ENCODE measurements around the gene AOPEP.

Gene AOPEP

DNA sequence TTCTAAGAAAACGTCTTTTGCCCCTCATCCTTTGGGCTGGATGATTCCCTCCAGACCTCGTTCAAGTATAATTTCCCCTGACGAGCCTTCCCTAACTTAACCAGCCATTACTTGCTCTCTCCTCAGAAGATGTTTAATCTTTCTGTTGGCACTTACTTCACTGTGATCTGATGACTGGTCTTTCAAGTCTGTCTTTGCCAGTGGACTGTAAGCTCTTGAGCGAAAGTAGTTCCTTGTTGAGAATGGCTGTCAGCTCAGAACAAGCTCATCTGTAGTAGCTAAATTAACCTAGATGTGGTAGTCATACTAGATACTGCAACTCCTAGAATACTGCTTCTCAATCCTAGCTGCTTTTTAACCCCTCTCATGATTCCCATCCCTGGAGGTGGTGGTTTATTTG lies 125.0 kb downstream of the AOPEP start:
- DNase-seq, result no peak

DNA sequence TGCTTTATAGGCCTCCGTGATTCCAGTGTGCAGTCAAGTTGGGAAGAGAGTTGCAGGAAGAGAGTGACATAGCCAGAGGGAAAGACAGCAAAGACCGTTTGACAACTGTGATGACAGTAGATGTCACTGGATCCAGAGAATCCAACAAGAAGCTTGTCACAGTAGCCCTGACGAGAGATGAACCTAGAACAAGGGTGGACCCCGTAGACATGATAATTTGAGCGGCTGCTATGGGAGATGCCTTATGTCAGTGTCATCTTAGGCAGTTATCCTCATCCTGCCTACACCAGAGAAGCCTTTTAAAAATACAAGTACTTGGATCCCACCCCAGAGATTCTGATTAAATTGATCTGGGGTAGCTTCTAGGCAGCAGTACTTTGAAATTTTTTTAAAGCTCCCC lies 125.4 kb downstream of the AOPEP start:
- no peak for DNase-seq

DNA sequence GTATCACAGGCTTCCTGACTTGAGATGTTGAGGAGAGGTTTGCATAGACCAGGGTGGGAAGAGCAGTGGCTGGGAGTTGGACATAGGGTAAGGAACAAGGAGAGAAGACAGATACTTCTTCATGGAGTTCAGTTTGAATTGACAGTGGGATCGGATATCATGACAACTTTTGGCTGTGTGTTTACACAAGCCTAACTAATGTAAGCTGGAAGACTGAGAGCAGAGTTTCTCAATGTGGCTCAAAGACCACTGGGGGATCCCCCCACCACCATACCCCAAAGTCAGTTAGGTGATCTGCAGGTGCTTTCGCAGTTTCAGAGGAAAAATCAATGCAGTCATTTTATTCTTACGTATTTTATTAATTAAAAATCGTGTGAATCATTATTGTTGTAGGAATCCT lies 125.9 kb downstream of the AOPEP start:
- DNase-seq, result no peak

DNA sequence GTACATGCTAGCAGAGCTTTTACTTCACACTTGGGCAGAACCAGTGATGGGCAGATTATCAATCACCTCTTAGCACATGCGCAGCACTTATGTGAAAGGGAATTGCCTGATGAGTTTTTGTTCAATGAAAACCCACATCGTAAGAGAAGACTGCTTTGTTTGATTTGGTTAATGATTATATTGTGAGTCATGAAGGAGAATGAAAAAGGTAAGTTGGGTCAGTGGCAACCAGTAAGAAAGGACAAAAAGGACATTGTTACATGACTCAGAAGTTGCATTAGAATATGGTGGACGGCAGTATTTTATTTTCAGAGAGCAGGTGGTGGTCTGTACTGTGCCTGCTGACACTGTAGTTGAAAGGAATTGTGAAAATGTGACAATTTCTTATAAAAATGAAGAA lies 127.4 kb downstream of the AOPEP start:
- no peak for DNase-seq

DNA sequence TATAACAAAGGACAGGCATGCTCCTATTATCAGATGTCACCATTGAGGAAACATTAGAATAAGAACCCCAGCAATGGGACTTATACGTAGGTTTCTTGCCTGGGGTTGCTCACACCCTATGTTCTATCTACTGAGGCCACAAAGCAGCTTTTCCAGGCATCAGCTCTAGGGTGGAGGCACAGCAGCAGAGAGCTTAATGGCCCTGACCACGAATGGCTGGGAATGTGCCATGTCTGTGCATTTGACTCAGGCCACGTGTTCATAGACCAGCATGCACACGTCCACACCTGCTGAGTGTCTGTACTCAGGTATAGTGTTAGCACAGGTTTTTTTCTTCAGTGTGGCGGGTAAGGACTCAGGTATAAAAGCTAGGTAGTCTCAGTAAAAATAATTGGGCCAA lies 129.4 kb downstream of the AOPEP start:
- DNase-seq, result no peak

DNA sequence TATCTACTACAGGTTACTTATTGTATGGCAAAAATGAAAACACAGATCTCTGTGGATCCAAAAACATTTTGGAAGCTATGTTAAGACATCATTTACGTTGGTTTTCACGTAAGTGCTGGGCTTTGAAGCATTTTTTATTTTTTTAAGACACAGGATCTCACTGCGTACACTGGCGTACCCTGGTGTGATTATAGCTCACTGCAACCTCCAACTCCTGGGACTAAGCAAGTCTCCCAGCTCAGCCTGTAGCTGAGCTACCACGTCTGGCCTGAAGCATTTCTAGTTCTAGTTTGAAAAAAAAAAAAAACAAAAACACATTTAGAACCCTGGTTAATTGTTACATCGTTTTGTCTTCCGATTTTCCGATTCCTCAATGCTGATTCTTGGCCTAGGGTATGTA lies 131.3 kb downstream of the AOPEP start:
- DNase-seq, result no peak

DNA sequence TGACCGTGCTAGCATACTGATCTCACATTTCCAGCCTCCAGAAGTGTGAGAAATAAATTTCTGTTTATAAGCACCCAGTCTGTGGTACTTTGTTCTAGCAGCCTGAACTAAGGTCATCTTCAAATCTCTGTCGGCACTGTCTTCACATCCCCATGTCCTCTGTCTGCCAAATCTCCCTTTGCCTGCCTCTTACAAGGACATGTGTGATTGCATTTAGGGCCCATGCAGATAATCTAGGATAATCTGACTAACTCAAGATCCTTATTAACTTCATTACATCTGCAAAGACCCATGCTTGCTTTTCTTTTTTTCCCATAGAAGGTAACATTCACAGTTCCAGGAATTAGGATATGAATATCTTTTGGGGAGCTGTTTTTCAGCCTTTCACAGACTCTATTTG lies 132.7 kb downstream of the AOPEP start:
- no peak for DNase-seq

DNA sequence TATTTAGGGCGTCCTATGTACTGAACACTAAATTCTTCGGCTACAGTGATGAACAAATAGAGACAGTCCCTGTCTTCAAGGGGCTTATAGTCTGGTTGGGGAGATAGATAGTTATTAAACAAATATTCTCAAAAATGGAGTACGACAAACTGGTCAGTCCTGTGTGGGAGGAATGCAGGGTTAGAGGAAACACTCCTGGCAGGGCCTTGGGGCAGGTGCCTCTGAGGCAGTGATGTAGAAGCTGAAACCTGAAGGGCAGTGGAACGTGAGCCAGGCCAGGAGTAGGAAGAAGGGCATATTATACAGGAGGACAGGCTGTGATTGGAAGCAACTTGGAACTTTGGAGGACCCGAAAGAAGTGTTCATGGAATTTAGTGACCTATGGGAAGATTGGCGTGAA lies 133.4 kb downstream of the AOPEP start:
- DNase-seq, result no peak

DNA sequence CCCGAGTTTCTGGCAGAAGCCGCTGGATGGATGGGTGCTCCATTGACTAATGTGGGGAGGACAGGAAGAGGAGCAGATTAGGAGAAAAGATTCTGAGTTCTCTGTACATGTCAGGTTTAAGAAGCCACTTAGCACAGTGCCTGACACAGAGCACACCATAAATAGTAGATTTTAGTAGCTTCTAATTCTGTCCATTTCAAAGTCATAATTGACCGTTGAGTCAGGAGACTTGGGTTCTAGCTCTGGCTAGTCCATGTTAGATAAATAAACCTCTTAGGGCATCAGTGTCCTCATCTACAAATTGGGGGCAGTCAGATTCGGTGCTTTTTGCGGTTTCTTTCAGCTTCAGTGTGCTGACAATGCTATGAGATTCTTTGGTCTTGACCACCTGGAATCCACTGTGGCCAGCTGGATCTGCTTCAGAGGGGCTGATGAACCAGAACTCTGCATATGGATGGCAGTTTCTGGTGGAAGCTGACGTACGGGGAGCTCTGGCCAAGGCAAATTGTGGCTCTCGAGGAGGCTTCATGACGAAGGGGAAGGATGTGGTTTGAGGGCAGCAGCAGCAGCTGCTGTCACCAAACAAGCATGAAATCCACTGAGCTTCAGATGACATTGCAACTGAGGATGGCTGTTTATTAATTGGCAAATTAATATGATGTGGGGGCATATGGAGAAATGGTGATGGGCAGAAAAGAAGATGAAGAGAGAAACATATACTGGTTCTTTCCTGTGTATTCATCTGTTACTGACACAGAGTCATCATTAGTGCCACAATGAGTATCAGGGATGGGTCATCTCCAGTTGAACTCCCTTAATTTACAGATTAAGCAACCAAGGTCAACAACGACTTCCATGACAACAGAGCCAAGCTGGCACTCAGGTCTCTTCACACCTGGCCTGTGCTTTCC lies 134.4 kb downstream of the AOPEP start:
- peak; percentile 86 for DNase-seq

DNA sequence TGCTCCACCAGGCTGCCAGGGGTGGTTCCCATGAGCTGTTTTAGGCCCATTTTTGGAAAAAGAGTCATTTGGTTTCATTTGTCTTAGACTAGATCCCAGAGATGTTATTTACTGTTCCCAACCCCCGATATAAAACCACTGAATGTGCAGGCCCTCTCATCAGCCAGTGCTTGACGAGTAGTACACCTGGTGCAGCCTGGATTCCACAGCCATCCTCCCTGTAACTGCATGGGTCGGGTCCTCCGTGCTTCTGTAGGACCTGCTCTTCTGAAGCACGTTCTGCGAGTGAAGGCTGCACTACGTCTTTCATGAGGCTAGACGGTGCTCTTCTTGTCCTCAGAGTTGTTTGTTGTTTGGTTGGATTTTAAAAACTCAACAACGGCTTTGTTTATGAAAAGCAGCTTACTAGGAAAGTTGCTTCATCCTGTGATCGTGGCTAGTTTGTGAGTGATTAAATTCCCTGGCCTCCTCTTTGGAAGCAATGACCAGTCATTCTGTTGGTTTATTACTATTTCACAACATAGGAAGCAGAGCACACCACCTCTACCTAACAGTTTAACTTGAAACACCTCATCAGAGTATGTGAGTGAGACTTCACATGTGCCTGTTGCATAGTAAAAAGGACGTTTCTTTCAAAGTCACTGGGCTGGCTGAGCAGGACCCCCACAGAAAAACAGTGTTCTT lies 135.2 kb downstream of the AOPEP start:
- peak; percentile 20 for DNase-seq

DNA sequence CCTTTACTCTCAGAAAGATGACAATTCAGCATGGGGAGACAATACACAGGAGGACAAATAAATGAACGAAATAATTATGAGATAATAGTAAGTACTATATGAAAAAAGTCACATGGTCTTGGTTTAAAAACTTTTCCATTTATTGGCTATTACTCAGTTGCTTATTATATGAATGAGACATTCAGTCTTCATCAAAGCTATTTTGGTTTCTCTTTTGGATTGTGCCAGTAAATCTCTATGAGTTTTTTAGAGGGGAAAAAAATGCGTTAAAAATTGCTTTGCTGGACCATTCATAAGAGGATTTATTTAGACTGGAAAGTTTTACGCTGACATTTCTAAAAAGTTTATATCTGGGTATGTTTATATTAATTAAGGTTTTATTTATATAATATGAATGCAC lies 137.7 kb downstream of the AOPEP start:
- DNase-seq, result no peak

DNA sequence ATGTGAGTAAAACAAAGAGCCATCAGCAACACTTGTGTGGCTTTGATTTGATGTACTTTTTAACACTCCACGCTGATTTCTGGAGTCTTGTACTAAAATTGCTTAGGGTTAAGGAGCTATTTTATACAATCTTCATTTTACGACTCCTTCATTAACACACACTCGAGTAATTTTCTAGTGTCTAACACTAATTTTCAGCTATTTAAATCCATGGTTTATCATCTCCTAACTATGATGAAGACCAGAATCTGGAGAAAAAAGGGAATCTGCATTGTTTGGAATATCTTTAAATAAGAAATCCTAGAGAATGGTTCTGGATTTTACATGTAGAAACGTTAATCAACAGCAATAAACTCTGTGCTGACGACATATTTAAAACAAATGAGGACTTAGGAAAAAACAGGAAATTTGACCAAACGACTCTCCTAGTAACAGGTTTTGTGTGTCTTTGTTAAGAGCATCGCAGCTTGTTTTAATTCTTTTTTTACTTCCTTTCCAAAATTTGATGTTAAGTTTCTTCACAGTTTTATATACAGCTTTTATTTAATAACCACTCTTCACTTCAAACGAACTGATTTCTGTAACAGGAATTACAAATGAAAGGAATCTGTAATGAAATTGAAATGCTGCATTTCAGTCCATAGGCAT lies 138.5 kb downstream of the AOPEP start:
- DNase-seq, result no peak

DNA sequence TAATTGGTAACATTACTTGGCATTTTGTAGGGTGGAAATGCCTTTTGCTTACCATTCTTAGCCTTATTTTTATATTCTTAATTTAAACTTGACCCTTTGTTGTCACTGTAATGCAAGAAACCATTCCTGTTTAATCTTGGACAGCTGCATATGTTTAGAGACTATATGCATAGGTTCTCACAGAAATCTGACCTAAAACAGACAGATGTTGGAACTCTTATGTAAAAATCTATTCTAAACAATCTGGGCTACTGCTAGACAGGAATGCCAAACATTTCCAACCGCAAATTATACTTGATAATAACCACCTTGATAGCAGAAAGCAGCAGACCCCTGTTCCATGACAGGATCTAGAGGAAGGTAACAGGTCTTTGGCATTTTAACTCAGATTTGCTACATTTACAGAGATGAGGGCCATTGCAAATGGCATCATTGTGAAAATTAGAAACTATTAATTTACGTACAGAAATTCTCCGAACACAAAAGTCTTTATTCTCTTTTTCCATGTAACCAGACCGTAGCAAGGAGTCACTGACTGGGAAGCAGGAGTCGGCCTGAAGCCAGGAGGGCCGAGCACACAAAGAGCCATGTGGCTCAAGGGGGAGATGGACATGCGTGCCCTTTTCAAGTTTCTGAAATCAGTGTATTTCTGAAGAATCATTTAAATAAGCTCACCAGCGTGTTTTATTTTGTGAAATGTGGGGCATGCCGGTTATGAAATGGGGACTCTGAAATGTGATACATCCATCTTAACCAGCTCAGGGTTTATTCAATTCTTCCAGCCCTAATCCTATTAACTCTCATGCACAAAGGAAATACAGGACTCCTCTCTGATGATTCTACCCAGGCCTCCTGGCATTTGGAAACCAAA lies 139.3 kb downstream of the AOPEP start:
- DNase-seq, result no peak

DNA sequence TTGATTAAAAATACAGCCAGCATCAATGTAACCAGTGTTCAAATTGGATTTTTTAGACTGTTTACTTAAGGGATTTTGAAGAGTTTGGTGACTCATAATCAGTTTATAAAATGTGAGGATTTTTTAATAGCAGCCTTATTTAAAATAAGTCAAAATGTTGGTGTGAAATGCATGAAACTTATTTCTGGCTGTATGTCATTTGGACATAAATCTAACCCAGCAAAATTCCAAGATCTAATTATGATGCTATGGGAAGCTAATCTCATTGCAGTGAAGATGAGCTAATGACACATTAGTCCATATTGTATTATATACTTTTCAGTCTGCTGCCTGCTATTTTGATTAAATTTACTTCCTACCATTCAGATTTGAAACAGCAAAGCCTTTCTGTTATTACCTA lies 140.3 kb downstream of the AOPEP start:
- DNase-seq, result no peak

DNA sequence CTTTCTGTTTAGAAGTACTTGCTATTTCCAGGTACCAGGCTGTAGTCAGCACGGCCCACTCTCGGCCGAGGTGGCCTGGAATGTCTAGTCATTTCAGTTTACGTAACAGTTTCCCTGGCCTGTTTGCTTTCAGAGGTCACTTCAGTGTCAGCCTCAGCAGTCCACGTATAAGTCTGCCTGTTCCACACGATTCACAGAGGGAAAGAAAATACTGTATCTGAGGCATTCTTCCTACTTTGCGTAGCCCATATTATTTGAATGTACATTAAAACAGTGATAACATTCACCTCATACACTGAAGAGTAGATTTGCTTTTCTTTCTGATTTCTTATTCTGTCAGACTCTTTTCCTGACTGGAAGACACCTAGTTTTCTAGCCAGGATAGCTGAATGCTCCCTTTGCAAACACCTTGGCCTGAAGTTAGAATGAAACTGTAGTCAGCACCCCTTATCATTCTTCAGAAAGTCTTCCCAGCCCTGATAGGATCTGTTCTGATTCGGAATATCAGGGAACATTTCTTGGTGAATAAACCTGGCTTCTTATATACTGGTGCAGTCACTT lies 140.9 kb downstream of the AOPEP start:
- DNase-seq, result no peak

DNA sequence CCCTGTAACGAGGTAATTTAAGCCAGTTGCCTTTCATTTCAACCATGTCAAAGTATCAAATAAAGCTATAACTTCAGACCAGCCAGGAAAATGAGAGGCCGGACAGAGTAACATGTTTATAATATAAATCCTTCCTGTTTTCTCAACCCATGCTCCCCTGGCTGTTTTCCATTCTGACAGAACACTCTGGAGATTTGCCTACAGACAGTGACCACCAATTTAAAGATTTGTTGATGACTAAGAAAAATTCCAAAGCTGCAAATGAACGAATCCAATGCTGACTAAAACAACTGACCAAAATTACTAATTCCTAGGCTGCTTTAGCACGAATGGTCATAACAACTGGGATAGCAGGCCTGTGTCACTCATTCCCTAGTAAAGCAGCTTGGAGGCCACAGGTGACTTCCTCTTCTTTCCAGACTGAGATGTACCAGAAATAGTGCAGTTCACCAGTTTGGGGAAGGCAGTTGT lies 141.4 kb downstream of the AOPEP start:
- no peak for DNase-seq

DNA sequence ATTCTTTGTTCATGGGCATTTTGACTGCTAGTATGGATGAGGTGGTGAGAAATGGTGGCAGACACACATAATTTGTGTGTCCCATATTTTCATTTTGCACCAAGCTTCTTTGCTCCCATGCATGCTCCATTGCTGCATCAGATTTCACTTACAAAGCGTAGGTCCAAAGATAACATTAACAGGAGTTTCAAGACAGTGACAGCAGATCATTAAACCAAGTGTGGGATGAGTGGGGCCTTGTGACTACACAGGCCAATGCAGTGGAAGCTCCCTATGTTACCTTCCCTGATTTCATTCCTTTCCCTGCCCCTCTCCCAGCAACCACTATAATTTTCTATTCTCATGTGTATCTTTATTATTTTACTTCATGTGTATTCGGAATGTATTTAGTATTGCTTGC lies 142.0 kb downstream of the AOPEP start:
- no peak for DNase-seq

DNA sequence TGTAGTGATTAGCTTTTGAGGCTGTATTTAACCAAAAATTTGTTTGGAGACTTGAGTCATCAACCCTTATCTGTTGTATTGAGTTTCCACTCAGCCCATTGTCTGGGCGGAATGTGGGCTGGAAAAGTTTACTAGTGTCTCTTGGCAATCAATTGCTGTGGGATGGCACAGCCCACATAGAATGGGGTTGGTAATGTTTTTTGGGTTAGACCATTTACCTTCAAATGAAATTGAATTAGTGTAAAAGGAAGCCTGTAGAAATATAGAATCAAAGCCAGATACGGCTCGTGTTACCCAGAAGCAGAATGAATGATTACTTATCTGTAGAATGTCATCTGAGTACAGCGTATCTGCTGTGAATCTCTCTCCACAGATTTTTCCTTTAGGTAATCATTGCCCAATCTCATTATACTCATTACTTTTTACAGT lies 142.9 kb downstream of the AOPEP start:
- DNase-seq, result peak; percentile 21

DNA sequence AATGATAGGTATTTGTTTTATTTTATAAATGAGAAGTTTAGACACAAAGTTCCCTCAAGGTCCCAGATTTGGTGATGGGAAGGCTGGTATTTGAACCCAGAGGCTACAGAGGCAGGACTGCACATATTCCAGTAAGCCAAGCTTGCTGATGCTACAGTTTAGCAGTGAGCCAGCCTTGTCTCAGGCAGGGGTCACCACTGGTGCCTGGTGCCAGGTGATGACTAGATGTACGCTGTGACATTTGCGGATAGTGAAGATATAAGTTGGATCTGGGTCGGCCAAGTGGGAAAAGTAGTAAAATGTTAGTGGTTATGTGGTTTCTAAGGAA lies 143.9 kb downstream of the AOPEP start:
- DNase-seq, result no peak

DNA sequence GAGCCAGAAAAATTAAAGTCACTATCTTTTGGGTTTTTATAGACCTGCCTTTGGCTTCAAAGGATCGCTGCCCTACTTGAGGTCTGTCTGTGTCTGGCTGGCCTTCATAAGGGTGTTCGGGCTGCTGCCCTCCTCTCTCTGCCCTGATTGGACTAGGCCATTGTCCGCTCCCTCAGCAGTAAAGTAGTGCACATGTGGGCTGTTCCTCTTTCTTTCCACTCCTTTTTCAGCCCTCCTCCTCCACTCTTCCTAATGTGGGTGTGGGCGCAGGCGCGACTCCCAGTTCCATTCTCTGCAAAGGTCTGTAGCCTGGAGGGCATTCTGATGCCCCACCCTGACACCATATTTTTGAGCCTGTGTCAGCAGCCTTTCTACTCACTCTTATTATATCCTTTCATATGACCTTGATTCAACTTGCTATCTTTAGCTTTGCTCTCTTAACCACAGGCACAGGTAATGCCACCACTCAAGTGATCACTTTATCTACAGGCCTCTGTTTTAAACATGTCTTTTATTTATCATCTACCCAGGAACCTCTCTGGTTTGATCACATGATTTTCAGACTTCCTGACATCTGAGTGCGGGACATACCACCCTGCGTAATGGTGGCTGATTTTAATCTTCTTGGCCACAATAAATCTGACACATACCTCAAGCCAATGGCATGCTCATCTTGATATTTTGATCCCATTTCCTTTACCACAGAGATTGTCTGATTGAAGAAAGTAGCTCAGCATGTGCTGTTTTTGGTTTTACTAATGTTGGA lies 144.5 kb downstream of the AOPEP start:
- peak; percentile 72 for DNase-seq

DNA sequence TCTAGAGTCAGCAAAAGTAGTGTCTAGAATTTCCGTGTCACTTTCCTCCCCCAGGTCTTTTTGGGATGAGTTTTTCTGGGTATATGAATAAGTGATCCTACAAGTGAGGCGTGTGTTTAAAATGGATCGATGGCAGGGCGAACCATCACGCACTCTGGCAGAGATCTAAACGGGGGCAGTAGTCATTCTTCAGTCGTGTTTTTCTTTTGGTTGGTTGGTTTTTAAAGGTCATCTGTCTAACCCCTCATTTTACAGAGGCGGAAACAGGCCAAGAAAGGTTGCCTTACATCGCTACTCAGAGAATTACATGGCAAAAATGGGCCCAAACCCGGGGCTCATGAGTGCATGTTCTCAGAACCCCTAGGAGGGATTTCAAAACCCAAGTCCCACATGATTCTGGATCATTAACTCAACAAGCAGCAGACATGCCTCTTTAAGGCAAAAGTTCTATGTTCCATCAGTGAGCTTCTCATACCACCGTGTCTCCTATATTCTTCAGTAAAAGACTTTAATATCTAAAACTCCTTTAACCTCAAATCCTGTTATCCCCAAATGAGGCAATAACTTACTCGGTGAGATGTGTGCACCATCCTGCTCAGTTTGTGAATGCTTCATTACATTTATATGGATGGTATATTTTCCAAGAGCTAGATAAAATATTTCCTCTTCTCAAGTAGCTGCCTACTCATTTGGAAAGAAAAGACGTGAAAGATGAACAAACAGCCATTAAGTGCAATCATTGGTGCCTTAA lies 145.8 kb downstream of the AOPEP start:
- DNase-seq, result no peak
